ENCODE data around the gene AZGP1. TPM values are rescaled to one million over a fixed set of nuclear protein-coding genes. Genes with fewer than 3 reads are reported as not detected.
"Not testable (repeated sequence)": the region's sequence is repeated elsewhere in the genome, so short reads cannot be mapped to it uniquely, and the experiment has no call there.

AZGP1 gene
- 94.1 TPM for total RNA-seq
- long read RNA-seq, transcript AZGP1-201 (4 exons, 1,307 nt) = major isoform, 24 of 49 reads
- long read RNA-seq, partial matches to known transcripts = 1 of 49 reads
- long read RNA-seq, other reads (novel, unspliced or antisense) = 21 of 49 reads

- intact Hi-C loops (cut with DNase I) = no loop called here
- peak; percentile 93 for ATAC-seq
- DNase-seq (ENCODE audit: missing footprints) = peak; percentile 78
These were observed at the start of gene AZGP1 for GRCh38 chr7:99975782-99976521. TSS of gene AZGP1 (minus strand) at chr7:99976031. CDS start at chr7:99976020, 11 bp downstream.

- intact Hi-C loops (cut with DNase I) = no loop called here
These were observed 48.3 kb upstream of the AZGP1 start for GRCh38 chr7:100024020-100024619.

GRCh38 chr7:100023526-100023925, 47.7 kb upstream of the AZGP1 start:
- ATAC-seq (no peak), DNase-seq (ENCODE audit: missing footprints) (no peak)
- intact Hi-C loops (cut with DNase I) = no loop called here

More at GRCh38 chr7:100024020-100024619, 48.3 kb upstream of the AZGP1 start:
- no peak for ATAC-seq
- DNase-seq (ENCODE audit: missing footprints) = no peak

GRCh38 chr7:100022621-100023020, 46.8 kb upstream of the AZGP1 start:
- no peak for DNase-seq (ENCODE audit: missing footprints)
- ATAC-seq = no peak
- intact Hi-C loops (cut with DNase I) = no loop called here

- DNase-seq (ENCODE audit: missing footprints) (no peak), ATAC-seq (no peak)
- intact Hi-C loops (cut with DNase I) = no loop called here
These were observed 45.5 kb upstream of the AZGP1 start for GRCh38 chr7:100021297-100021696.

- intact Hi-C loops (cut with DNase I) = no loop called here
- DNase-seq (ENCODE audit: missing footprints) (no peak), ATAC-seq (no peak)
These were observed 44.1 kb upstream of the AZGP1 start for GRCh38 chr7:100019908-100020307.

GRCh38 chr7:100017875-100018274, 42.0 kb upstream of the AZGP1 start:
- ATAC-seq (no peak), DNase-seq (ENCODE audit: missing footprints) (no peak)
- intact Hi-C loops (cut with DNase I) = no loop called here

- intact Hi-C loops (cut with DNase I) = no loop called here
- ATAC-seq (no peak), DNase-seq (ENCODE audit: missing footprints) (no peak)
These were observed 41.5 kb upstream of the AZGP1 start for GRCh38 chr7:100017300-100017699.

- DNase-seq (ENCODE audit: missing footprints) = no peak
- intact Hi-C loops (cut with DNase I) = no loop called here
- ATAC-seq = no peak
These were observed 40.5 kb upstream of the AZGP1 start for GRCh38 chr7:100016215-100016901.

GRCh38 chr7:100015232-100016214, 39.7 kb upstream of the AZGP1 start, which contains the start of gene ZKSCAN1:
TSS of gene ZKSCAN1 (plus strand) at chr7:100015596. CDS start at chr7:100023507, 7,911 bp downstream.
- intact Hi-C loops (cut with DNase I) = loop anchor here (2.0 kb wide), 1 partner anchor 33 kb away; the partner anchor contains the start of gene ZSCAN21
- DNase-seq (ENCODE audit: missing footprints) (peak; percentile 96), ATAC-seq (peak; percentile 99)

- intact Hi-C loops (cut with DNase I) = no loop called here
These were observed 37.5 kb upstream of the AZGP1 start for GRCh38 chr7:100013328-100013676.

GRCh38 chr7:100012385-100013327, 36.8 kb upstream of the AZGP1 start:
- DNase-seq (ENCODE audit: missing footprints); ATAC-seq; intact Hi-C loops (cut with DNase I): not testable (repeated sequence)

More at GRCh38 chr7:100013328-100013676, 37.5 kb upstream of the AZGP1 start:
- ATAC-seq (no peak), DNase-seq (ENCODE audit: missing footprints) (no peak)

GRCh38 chr7:100011516-100011915, 35.7 kb upstream of the AZGP1 start:
- ATAC-seq = no peak
- intact Hi-C loops (cut with DNase I) = no loop called here
- no peak for DNase-seq (ENCODE audit: missing footprints)

GRCh38 chr7:100010901-100011300, 35.1 kb upstream of the AZGP1 start:
- ATAC-seq = no peak
- intact Hi-C loops (cut with DNase I) = no loop called here

GRCh38 chr7:100009952-100010351, 34.1 kb upstream of the AZGP1 start:
- intact Hi-C loops (cut with DNase I); DNase-seq (ENCODE audit: missing footprints); ATAC-seq: not testable (repeated sequence)

More at GRCh38 chr7:100010901-100011300, 35.1 kb upstream of the AZGP1 start:
- DNase-seq (ENCODE audit: missing footprints) = no peak

GRCh38 chr7:100008525-100008924, 32.7 kb upstream of the AZGP1 start:
- ATAC-seq (no peak), DNase-seq (ENCODE audit: missing footprints) (no peak)
- intact Hi-C loops (cut with DNase I) = no loop called here

- no peak for DNase-seq (ENCODE audit: missing footprints)
- ATAC-seq = no peak
- intact Hi-C loops (cut with DNase I) = no loop called here
These were observed 32.1 kb upstream of the AZGP1 start for GRCh38 chr7:100007887-100008286.

All from Right ventricle myocardium inferior (tissue), 1 donor.